Stimulated activated CD8-positive, alpha-beta memory T cell treated with anti-CD3 and anti-CD28 coated beads, Interleukin-12 subunit alpha, Interleukin-12 subunit beta, amount 100 ng/mL, for 1 hour (primary cell): ENCODE measurements around the gene CDK19.
"Not testable (repeated sequence)": the region's sequence is repeated elsewhere in the genome, so short reads cannot be mapped to it uniquely, and the experiment has no call there.

Source experiments
- DNase-seq: peaks from one replicate; pipeline ENCODE4 v3.0.0-alpha.2; 2020; ENCODE audit warnings: low read depth

The CDK19 gene

DNA sequence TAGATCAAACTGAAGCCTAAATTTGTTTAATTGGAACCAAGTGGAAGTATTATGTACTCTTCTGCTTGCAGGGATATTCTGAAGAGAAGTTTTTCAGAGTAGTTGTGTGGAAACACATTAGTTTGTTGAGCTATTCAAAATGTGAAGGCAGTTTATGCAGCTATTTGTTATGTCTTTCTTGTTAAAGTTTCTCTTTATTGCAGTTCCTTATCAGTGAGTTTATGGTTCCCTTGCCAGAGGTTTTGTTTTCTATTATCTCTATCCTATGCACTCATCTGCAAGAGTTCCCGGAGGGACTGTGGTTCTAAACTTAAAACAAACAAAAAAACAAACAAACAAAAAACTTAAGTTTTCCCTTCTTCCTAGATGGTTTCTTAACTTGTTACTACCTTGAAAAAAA is 195.2 kb downstream of the CDK19 start:
- no peak for DNase-seq

DNA sequence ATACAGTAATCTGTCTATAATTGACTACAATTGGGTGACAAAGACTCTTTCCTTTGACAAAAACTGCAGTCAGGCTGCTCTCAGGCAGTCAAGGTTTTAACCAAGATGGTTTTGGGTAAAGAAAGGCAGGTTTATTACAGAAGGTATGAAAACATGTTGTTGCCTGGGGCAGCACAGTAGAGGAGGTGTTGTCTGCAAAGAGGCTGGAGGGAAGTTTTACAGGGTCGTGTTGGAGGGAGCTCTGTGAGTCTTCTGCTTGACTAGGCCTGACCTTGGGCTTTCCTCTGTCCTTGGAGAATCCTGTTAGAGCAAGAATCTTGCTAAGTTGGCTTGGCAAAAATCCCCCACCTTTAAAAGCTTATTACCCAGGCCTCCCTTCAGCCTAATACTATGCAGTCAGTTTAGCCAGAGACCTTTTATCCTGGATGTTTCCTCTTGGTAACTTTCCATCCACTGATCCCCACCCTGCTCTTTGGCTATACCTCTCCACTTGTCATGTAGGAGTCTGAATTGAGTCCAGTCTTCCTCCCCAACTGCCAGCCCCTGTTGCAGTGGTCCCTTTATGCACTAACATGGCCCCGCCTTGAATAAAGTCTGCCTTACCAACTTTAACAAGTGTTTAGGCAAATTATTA is 195.9 kb downstream of the CDK19 start:
- no peak for DNase-seq

GRCh38 chr6:110618591-110619267 is 196.5 kb downstream of the CDK19 start:
- no peak for DNase-seq

- no peak for DNase-seq
These were observed 198.2 kb downstream of the CDK19 start for GRCh38 chr6:110617057-110617456.

DNA sequence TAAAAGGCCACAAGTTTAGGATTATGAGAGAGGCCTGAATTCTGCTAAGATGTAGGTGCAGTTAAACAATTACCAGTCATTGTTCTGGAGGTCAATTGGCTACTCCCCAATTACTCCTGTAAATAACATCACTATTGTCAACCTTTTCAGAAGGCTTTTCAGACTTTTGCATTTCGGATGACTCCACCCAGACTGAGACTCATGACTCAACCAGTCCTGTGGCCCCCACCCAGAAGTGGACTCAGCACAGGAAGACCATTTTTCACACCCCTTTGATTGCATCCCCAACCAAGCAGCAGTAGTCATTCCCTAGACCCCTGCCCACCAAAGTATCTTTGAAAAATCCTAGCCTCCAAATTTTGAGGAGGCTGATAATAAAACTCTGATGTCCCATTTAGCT is 199.5 kb downstream of the CDK19 start:
- DNase-seq, result no peak

DNA sequence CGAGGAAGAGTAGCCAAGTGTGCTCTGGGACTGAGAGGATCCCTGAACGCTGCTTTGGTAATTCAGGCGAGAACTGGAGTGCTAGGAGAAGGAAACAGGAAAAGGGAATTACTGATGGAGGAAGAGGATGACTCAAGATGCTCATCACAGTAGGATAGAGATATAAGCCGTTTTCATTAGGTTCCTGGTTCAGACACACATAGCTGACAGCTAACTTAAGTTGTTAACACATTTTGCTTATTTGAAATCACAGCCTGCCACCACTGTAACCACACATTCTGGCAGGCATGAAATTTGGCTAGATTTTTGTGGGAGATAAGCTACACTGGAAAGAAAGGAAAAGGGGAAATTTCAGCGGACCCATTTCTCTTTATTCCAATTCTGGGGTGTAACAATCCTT is 200.7 kb downstream of the CDK19 start:
- no peak for DNase-seq

- no peak for DNase-seq
These were observed 201.2 kb downstream of the CDK19 start for GRCh38 chr6:110614106-110614505.

GRCh38 chr6:110613356-110613755 is 201.9 kb downstream of the CDK19 start:
- no peak for DNase-seq

DNA sequence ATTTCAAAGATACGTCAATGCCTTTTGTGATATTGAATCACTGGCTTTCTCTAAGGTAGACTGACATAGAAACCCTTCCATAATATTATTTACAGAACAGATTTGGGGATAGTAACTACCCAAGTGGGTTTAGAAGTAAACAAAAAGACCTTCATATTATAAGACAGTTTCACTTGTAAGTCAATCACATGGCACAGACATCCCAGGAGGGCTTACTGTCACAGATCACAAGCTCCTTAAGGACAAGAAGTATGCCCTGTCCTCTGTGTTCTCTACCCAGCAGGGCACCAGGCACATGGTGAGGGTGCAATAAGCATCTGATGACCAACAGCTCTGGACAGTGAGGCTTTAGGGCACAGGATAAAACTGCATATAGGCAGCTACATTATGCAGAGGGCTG is 203.0 kb downstream of the CDK19 start:
- DNase-seq, result no peak

- no peak for DNase-seq
These were observed 206.2 kb downstream of the CDK19 start for GRCh38 chr6:110609101-110609500.

DNA sequence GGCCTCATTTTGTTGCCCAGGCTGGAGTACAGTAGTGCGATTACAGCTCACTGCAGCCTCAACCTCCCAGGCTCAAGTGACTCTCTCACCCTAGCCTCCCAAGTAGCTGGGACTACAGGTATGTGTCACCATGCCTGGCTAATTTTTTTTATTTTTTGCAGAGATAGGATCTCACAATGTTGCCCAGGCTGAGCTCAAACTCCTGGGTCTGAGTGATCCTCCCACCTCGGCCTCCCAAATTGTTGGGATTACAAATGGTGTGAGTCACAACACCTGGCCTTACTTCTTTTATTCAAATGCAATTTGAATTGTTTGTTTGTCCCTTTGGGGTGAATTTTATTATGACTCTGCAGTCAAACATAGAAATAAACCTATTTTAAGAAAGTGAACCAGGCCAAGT is 207.1 kb downstream of the CDK19 start:
- DNase-seq, result no peak

DNA sequence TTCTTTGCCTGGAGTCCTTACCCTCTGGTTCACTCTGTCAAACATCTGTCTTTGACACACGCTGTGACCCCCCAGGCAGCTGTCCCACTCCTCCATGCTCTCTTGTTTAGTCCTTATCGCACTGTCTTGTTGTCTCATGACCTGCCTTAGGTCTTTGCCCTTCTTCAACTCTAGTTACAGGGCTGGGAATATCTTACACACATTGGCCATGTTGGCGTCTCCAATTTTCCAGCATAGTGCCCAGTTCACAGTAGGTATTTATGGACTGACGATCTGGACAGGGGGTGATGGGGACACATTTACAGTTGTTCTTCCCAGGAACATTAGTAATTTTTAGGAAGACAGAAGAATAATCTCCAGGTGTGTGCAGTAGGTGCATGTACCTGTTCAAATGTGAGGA is 209.1 kb downstream of the CDK19 start:
- DNase-seq, result no peak

GRCh38 chr6:110600640-110601039 is 214.6 kb downstream of the CDK19 start:
- not testable (repeated sequence) for DNase-seq

- no peak for DNase-seq
These were observed 217.5 kb downstream of the CDK19 start for GRCh38 chr6:110597761-110598160.

GRCh38 chr6:110596354-110596753 is 218.9 kb downstream of the CDK19 start:
- DNase-seq, result no peak

DNA sequence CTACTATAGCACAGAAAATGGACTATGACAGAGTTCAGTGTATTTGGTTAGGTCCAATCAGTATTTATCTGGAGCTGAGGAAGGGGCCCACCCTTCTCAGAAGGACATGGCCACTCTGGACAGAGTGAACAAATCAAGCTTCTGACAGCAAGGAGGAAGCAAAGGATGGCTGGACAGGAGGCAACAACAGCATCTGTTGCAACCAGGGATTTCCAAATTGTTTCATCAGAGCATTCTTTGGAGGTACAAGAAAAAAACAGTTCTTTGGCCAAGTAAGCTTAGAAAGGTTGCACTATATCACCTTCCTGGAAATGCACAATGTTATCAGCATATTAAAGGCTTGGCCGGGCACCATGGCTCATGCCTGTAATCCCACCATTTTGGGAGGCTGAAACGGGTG is 220.2 kb downstream of the CDK19 start:
- no peak for DNase-seq

DNA sequence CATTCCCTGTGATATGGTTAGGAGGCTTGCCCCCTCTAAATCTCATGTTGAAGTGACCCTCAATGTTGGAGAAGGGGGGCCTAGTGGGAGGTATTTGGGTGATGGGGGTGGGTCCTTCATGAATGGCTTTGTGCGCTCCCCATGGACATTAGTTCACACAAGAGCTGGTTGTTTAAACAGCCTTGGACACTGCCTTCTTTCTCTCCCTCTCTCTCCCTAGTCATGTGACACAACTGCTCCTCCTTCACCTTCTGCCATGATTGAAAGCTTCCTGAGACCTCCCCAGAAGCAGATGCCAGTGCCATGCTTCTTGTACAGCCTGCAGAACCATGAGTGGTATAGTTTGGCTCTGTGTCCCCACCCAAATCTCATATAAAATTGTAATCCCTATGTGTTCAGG is 221.6 kb downstream of the CDK19 start:
- DNase-seq, result no peak

- no peak for DNase-seq
These were observed 222.5 kb downstream of the CDK19 start for GRCh38 chr6:110592765-110593164.

DNA sequence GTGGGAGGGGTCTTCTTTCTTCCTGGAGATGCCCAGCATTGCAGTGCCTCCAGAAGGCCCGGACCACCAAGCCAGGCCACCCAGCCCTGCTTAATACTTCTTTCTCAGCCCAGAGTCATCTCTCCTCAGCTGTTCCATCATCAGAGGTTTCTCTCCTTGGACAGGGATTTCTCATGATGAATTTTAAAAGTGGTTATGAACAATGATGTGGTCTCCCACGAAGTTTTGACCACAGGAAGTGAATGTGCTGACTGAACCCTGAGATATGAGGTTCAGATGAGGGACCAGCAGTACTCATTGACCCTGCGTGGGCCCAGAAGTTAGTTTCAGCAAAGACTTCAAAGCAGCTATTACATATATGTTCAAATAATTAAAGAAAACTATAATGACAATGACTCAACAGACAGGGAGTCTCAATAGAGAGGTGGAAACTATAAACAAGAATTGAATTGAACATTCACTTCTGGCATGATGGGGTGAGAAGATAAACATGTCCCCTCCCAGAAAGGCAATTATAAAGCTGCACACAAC is 224.4 kb downstream of the CDK19 start:
- no peak for DNase-seq

- no peak for DNase-seq
These were observed 225.3 kb downstream of the CDK19 start for GRCh38 chr6:110589865-110590513.

DNA sequence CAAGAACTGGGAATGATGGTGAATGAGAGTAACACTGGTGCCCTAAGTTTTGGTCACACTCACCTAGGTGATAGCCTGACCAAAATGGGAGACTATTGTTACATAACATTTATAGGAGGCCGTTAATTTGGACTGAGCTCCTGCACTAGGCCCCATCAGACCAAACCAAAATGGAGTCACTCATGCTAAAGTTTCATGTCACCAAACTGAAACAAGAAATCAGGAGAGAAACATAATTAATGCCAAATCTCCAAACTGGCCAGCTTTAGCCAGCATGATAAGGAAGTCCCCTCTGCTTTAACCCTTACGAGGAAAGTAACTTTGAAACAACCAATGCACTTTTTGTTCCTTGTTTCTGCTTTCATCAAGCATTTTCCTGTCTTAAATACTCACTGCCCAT is 227.9 kb downstream of the CDK19 start:
- no peak for DNase-seq

DNA sequence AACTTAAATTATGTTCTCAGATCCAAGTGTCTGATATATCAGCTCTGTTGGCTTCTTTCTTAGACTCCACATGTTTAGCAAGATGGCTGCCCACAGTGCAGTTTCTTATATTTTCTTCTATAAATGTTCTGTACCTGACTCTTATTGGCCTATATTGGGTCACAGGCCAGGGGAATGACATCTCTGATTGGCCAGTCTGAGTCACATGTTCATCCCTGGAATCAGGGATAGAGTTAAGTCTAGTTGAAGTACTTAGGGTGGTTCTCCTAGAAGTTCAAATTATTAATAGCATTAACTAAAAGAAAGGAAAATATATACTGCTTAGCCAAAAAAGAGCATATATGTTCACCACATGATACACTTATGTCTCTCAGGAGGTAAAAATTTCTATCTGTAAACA is 233.6 kb downstream of the CDK19 start:
- DNase-seq, result no peak

DNA sequence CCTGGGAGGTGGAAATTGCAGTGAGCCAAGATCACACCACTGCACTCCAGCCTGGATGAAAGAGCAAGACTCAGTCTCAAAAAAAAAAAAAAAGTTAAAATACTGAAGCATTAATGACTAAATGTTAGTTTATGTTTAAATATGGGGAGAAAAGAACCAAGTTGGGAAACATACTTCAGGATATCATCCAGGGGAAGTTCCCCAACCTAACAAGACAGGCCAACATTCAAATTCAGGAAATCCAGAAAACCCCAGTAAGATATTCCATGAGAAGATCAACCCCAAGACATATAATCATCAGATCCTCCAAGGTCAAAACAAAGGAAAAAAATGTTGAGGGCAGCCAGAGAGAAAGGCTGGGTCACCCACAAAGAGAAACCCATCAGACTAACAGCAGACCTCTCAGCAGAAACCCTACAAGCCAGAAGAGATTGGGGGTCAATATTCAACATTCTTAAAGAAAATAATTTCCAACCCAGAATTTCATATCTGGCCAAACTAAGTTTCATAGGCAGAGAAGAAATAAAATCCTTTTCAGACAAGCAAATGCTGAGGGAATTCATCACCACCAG is 237.6 kb downstream of the CDK19 start:
- not testable (repeated sequence) for DNase-seq
